Measurements from ENCODE around the gene SFT2D2.

SFT2D2 gene

DNA sequence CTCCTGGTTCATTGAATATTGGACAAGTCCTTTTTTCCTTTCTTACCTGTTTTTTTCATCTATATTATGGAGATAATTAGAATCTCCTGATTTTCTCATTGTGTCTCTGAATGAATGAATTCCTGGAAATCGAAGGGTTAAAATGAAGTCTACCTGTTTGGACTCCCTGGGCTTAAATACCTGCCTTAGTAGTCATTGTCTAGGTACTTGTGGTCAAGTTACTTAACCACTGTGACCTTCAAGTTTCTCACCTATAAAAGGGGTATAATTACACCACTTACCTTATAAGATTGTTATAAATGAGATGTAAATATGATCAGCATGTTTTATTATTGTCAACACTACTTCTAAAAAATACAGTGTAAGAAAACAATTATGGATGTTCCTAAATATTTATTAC is 45.8 kb downstream of the SFT2D2 start:
- Histone ChIP-seq H3K79me2 (ENCODE audit: low read length) (no peaks in the 10 kb centered on the region), H3K9ac (ENCODE audit: low read length) (no peak overlapping the region), H4K20me1 (ENCODE audit: insufficient read depth, low read length) (no peaks in the 10 kb centered on the region), H3K9me2 (replicated peaks; ENCODE audit: insufficient read depth, low read length) (no peaks in the 10 kb centered on the region), H3K9me3 (replicated peaks; ENCODE audit: insufficient read depth, low read length) (no peaks in the 10 kb centered on the region), H3K4me2 (ENCODE audit: low read depth, low read length) (no peak overlapping the region), H3F3A (ENCODE audit: insufficient read depth, low read length) (peaks cover 24% of the 10 kb centered on the region), H3K27ac (ENCODE audit: low read length) (no peak overlapping the region), H3K4me1 (ENCODE audit: low read length) (peaks cover 29% of the 10 kb centered on the region), H3K36me3 (replicated peaks; ENCODE audit: insufficient read depth, low read length) (no peaks in the 10 kb centered on the region), H3K4me3 (ENCODE audit: low read length) (no peak overlapping the region), H3K27me3 (replicated peaks; ENCODE audit: insufficient read depth, low read length) (no peaks in the 10 kb centered on the region; the same call in 1 of the 2 replicates), H2AFZ (ENCODE audit: low read length) (no peak overlapping the region)
- no peak for DNase-seq
- TF ChIP-seq EZH2phosphoT487 (IDR thresholded peaks at IDR 0.05; ENCODE audit: low read length) (no peak), EZH2 (optimal IDR thresholded peaks at IDR 0.05; ENCODE audit: low read depth, low read length) (no peak)
- TF ChIP-seq, protein P1, sequence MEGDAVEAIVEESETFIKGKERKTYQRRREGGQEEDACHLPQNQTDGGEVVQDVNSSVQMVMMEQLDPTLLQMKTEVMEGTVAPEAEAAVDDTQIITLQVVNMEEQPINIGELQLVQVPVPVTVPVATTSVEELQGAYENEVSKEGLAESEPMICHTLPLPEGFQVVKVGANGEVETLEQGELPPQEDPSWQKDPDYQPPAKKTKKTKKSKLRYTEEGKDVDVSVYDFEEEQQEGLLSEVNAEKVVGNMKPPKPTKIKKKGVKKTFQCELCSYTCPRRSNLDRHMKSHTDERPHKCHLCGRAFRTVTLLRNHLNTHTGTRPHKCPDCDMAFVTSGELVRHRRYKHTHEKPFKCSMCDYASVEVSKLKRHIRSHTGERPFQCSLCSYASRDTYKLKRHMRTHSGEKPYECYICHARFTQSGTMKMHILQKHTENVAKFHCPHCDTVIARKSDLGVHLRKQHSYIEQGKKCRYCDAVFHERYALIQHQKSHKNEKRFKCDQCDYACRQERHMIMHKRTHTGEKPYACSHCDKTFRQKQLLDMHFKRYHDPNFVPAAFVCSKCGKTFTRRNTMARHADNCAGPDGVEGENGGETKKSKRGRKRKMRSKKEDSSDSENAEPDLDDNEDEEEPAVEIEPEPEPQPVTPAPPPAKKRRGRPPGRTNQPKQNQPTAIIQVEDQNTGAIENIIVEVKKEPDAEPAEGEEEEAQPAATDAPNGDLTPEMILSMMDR (IDR thresholded peaks at IDR 0.05; ENCODE audit: low read length) = no peak

DNA sequence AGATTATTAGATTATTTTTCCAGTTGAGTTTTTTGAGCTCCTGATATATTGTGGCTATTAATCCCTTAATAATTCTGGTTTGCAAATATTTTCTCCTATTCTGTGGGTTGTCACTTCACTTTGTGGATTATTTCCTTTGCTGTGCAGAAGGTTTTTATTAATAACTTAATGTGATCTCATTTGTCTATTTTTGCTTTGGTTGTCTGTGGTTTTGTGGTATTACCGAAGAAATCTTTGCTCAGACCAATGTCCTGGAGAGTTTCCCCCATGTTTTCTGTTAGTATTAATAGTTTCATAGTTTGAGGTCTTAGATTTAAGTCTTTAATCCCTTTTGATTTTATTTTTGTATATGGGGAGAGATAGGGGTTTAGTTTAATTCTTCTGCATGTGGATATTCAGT is 47.8 kb downstream of the SFT2D2 start:
- H3K9ac ChIP-seq (ENCODE audit: low read length) = no peak overlapping the region
- H3K9me3 ChIP-seq (replicated peaks; ENCODE audit: insufficient read depth, low read length) = no peaks in the 10 kb centered on the region
- no peaks in the 10 kb centered on the region for H3K79me2 ChIP-seq (ENCODE audit: low read length)
- no peaks in the 10 kb centered on the region for H3K9me2 ChIP-seq (replicated peaks; ENCODE audit: insufficient read depth, low read length)
- H3K36me3 ChIP-seq (replicated peaks; ENCODE audit: insufficient read depth, low read length) = no peaks in the 10 kb centered on the region
- H3K4me3 ChIP-seq (ENCODE audit: low read length) = peak overlapping the region; percentile 17
- no peak overlapping the region for H2AFZ ChIP-seq (ENCODE audit: low read length)
- no peaks in the 10 kb centered on the region for H4K20me1 ChIP-seq (ENCODE audit: insufficient read depth, low read length)
- H3K27ac ChIP-seq (ENCODE audit: low read length) = peak overlapping the region; percentile 9; the same call in 1 of the 2 replicates
- TF ChIP-seq, protein P1 (IDR thresholded peaks at IDR 0.05; ENCODE audit: low read length) = no peak
- TF ChIP-seq EZH2 (optimal IDR thresholded peaks at IDR 0.05; ENCODE audit: low read depth, low read length) (no peak), EZH2phosphoT487 (IDR thresholded peaks at IDR 0.05; ENCODE audit: low read length) (no peak)
- peaks cover 29% of the 10 kb centered on the region for H3K4me1 ChIP-seq (ENCODE audit: low read length)
- H3K27me3 ChIP-seq (replicated peaks; ENCODE audit: insufficient read depth, low read length) = no peaks in the 10 kb centered on the region; the same call in 1 of the 2 replicates
- peak overlapping the region; percentile 42; the same call in 1 of the 2 replicates for H3K4me2 ChIP-seq (ENCODE audit: low read depth, low read length)
- H3F3A ChIP-seq (ENCODE audit: insufficient read depth, low read length) = peaks cover 24% of the 10 kb centered on the region
- peak; percentile 90 for DNase-seq

DNA sequence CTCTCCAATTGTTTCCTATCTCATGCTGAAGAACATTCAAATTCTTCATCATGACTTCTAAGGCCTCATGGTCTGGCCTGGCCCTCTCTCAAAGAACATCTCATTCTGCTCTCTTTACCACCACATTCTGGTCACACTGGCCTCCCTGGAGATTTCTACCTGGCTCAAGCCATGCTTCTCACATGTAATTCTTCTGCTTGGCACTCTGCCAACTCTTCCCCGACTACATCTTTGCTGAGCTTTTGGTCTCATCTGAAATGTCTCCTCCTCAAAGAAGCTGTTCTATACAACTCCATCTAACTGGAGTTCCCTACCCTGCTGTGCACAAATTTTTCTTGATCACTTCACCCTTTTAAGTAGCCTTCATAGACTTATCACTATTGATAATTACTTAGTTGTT is 53.4 kb downstream of the SFT2D2 start:
- Histone ChIP-seq H3K9me3 (replicated peaks; ENCODE audit: insufficient read depth, low read length) (no peaks in the 10 kb centered on the region), H3K27ac (ENCODE audit: low read length) (no peak overlapping the region), H4K20me1 (ENCODE audit: insufficient read depth, low read length) (no peaks in the 10 kb centered on the region), H3K4me1 (ENCODE audit: low read length) (peaks cover 15% of the 10 kb centered on the region), H3K9ac (ENCODE audit: low read length) (no peak overlapping the region), H3K4me3 (ENCODE audit: low read length) (no peak overlapping the region), H3K27me3 (replicated peaks; ENCODE audit: insufficient read depth, low read length) (peaks cover 4% of the 10 kb centered on the region; the same call in 1 of the 2 replicates), H3F3A (ENCODE audit: insufficient read depth, low read length) (peaks cover 9% of the 10 kb centered on the region), H3K36me3 (replicated peaks; ENCODE audit: insufficient read depth, low read length) (no peaks in the 10 kb centered on the region), H3K4me2 (ENCODE audit: low read depth, low read length) (no peak overlapping the region), H2AFZ (ENCODE audit: low read length) (no peak overlapping the region), H3K79me2 (ENCODE audit: low read length) (no peaks in the 10 kb centered on the region), H3K9me2 (replicated peaks; ENCODE audit: insufficient read depth, low read length) (no peaks in the 10 kb centered on the region)
- TF ChIP-seq EZH2phosphoT487 (IDR thresholded peaks at IDR 0.05; ENCODE audit: low read length) = no peak
- TF ChIP-seq, protein P1 (IDR thresholded peaks at IDR 0.05; ENCODE audit: low read length) = no peak
- no peak for DNase-seq
